Renal cortical epithelial cell (primary cell): ENCODE results near the gene FAM156A. TPM values are rescaled to one million over a fixed set of nuclear protein-coding genes. Genes with fewer than 3 reads are reported as not detected.
A peak's percentile ranks its signal among the peaks of the same experiment; 100 is the strongest.
"Not testable (repeated sequence)": the region's sequence is repeated elsewhere in the genome, so short reads cannot be mapped to it uniquely, and the experiment has no call there.

Source experiments
- DNase-seq: peaks from one replicate; pipeline ENCODE4 v3.0.0-alpha.2; 2011; ENCODE audit warnings: low read depth
- total RNA-seq: library from RNA; depleted of rRNA; stranded (reverse); fragments of >200 nt; gene quantifications from 2 replicates; pipeline ENCODE4 v1.2.3, GENCODE V29; 2014

The FAM156A gene
- total RNA-seq, 1 donor from 2014 or later, result 10.5 TPM

GRCh38 chrX:52966993-52967738 lies 8.8 kb upstream of the FAM156A start:
- DNase-seq, result not testable (repeated sequence)

- not testable (repeated sequence) for DNase-seq
These were observed 643 bp upstream of the FAM156A start for GRCh38 chrX:52958961-52959360.

GRCh38 chrX:52949884-52950283 lies 8.4 kb downstream of the FAM156A start:
- not testable (repeated sequence) for DNase-seq

GRCh38 chrX:52949325-52949724 lies 9.0 kb downstream of the FAM156A start:
- not testable (repeated sequence) for DNase-seq

DNA sequence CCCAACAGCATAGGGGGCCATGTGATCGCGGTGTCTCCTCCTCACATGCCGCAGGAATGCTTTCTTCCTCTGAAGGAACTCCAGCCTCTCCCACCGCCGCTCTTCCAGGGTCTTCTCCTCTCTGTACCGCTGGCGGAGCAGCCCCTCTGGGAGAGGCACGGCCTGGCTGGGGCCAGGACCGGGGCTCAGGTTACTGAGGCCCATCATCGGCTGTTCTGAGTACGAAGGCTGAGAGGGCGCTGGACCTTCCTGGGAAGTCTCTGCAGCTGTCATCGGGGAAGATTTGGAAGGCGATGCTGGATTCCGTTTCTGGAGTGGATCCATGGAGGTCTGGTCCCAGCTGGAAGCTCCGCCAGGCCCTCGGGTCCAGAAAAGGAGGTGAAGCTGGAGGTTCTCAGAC lies 10.1 kb downstream of the FAM156A start:
- not testable (repeated sequence) for DNase-seq

DNA sequence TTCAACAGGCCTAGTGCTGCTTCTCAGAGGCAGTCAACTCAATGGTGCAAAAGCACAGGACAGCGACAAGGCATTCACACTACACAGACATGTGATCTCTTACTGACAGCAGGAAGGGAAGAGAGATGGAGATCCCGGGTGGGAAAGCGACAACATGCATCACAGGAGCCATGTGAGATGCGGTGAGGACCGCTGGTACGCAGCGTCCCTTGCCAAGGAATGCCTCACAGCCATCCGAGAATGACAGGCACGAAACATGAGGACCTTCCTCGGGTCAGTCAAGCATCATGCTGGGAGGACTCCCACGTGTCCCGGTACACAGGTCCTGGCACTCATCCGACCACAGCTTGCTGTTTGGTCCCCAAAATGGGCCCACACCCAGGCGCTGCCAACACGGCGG lies 10.8 kb downstream of the FAM156A start:
- not testable (repeated sequence) for DNase-seq

- not testable (repeated sequence) for DNase-seq
These were observed 12.4 kb downstream of the FAM156A start for GRCh38 chrX:52945838-52946494.

GRCh38 chrX:52941728-52942127 lies 16.6 kb downstream of the FAM156A start:
- DNase-seq, result not testable (repeated sequence)

- DNase-seq, result not testable (repeated sequence)
These were observed 17.6 kb downstream of the FAM156A start for GRCh38 chrX:52940704-52941103.

GRCh38 chrX:52935470-52935784 lies 22.9 kb downstream of the FAM156A start:
- DNase-seq, result peak; percentile 17

DNA sequence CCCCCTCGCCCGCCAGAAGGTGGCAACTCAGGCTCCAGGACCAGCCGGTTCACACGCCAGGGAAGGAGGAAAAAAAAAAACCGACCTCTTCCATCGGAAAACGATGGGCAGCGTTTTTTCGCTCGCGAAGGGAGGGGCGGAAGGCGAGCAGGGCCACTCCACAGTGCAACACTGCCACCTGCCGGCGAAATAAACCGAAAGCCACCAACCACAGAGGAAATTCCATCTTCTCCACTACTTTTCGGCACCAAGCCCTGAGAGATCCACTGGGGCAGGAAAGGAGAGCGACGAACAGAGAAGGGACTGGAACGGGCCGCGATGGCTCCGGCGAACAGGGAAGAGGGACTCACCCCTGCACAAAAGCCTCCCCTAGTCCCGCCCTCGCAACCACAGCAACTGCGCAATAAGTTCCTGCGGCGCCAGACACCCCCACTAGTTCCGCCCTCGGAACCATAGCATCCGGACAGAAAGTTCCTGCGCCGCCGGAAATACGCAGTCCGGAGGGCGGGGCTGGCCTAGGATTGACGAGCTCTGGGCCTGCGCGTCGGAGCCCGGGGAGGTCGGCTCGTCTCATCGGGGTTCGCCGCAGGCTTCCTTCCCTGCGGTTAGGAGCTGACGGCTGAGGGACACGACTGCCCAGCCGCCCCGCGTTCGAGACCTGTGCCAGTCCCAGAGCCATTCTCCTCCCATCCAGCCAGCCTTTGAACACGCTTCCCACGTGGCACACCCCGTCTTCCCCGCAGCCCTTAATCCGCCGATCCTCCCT lies 23.4 kb downstream of the FAM156A start:
- peak; percentile 78 for DNase-seq

- no peak for DNase-seq
These were observed 24.2 kb downstream of the FAM156A start for GRCh38 chrX:52933976-52934703.

DNA sequence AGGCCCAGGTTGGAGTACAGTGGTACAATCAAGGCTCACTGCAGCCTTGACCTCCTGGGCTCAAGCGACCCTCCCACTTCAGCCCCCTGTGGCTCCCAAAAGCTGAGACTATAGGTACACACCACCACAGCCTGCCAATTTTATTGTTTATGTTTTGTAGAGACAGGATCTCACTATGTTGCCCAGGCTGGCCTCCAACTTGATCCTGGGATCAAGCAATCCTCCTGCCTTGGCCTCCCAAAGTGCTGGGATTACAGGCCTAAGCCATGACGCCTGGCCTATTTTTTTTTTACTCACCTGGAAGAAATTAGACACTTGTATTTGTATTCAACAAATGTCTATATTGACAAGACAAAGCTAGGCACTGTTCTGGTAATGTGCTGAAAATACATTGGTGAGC lies 25.1 kb downstream of the FAM156A start:
- no peak for DNase-seq

DNA sequence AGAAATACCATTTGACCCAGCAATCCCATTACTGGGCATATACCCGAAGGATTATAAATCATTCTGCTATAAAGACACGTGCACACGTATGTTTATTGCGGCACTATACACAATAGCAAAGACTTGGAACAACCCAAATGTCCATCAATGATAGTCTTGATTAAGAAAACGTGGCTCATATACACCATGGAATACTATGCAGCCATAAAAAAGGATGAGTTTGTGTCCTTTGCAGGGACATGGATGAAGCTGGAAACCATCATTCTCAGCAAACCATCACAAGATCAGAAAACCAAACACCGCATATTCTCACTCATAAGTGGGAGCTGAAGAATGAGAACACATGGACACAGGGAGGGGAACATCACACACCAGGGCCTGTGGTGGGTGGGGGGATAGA lies 28.1 kb downstream of the FAM156A start:
- DNase-seq, result not testable (repeated sequence)

DNA sequence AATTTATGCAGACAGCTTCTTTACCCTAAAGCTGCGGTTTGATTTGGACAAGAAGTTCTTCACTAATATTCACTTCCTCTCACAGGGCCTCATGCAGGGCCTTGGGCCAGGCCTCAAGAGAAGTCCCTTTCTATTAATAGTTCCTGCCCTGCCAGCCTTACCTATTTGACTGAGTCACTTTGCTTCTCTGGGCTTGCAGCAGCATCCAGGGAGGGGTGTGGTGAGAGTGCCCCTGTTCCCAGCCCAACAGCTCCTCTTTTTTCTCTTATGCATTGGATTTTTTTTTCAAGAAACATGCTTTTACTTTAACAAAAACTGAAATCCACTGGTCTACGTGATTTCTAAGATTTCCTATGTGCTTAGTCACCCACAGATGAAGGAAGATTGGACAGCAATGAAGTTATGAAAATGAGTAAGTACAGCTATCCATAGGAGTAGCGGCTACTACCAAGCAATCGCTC lies 34.5 kb downstream of the FAM156A start:
- DNase-seq, result peak; percentile 35

GRCh38 chrX:52914704-52915103 lies 43.6 kb downstream of the FAM156A start:
- DNase-seq, result not testable (repeated sequence)

DNA sequence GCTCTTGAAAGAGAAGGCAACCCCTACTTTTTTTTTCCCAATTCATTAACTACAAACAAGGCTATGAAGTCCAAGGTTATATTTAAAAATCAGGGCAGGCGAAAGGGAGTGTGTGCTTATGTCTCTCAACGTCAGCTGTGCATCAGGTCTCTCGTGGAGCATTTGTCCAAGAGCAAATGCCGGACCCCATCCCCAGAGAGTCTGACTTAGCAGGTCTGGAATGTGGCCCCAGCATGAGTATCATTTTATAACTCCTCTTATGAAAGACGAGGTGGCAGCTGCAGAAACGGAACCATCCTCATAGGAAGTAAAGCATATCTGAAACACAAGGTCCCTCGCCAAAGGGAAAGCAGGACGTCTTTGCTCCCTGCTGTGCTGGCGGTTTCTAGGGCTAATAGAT lies 44.6 kb downstream of the FAM156A start:
- not testable (repeated sequence) for DNase-seq

DNA sequence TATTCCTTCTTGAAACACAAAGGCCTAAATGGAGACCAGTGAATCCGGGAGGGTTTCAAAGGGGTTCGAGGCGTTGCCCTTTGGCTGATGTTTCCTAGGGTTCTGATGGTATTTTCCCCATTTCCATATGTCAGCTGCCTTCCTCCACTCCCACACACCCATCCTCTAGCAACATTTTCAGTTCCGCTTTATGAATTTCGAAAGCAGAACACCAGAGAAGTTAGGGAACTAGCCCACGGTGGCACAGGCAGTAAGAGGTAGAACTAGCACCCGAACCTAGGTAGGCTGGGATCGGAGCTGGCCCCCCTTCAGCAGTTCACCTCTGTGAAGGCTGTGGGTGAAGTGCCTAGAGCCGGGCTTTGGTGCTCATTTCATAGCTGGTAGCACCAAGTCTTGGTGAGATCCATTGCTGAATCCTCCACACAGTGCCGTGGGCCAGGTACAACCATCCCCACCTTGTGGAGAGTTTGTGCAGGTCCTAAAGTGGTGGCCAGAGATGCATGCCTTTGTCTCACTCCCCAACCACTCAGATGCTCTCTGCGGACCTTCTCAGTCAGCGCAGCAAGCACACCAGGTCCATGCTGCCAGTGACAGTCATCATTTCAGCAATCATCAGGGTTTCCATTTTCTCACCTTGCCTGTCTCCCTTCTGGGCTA lies 48.9 kb downstream of the FAM156A start:
- not testable (repeated sequence) for DNase-seq

DNA sequence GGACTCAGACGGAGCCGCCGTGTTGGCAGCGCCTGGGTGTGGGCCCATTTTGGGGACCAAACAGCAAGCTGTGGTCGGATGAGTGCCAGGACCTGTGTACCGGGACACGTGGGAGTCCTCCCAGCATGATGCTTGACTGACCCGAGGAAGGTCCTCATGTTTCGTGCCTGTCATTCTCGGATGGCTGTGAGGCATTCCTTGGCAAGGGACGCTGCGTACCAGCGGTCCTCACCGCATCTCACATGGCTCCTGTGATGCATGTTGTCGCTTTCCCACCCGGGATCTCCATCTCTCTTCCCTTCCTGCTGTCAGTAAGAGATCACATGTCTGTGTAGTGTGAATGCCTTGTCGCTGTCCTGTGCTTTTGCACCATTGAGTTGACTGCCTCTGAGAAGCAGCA lies 50.4 kb downstream of the FAM156A start:
- DNase-seq, result not testable (repeated sequence)

GRCh38 chrX:52907137-52907536 lies 51.2 kb downstream of the FAM156A start:
- DNase-seq, result not testable (repeated sequence)

DNA sequence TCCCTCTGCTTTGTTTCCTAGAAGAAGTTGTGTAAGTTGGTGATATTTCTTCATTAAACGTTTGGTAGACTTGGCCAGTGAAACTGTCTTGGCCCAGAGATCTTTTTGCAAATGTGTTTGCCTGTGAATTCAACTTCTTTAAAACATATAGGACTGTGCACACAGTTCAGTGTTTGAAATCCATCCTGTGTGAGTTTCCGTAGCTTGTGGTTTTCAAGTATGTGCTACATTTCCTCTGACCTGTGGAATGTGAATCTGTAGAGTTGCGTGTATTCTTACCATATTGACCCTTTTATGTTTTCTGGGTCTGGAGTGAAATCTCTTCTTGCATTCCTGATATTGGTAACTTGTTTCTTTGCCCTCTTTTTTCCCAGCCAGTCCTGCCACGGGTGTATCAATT lies 52.2 kb downstream of the FAM156A start:
- not testable (repeated sequence) for DNase-seq
